ENCODE data around the gene EP400.

Gene EP400, protein sequence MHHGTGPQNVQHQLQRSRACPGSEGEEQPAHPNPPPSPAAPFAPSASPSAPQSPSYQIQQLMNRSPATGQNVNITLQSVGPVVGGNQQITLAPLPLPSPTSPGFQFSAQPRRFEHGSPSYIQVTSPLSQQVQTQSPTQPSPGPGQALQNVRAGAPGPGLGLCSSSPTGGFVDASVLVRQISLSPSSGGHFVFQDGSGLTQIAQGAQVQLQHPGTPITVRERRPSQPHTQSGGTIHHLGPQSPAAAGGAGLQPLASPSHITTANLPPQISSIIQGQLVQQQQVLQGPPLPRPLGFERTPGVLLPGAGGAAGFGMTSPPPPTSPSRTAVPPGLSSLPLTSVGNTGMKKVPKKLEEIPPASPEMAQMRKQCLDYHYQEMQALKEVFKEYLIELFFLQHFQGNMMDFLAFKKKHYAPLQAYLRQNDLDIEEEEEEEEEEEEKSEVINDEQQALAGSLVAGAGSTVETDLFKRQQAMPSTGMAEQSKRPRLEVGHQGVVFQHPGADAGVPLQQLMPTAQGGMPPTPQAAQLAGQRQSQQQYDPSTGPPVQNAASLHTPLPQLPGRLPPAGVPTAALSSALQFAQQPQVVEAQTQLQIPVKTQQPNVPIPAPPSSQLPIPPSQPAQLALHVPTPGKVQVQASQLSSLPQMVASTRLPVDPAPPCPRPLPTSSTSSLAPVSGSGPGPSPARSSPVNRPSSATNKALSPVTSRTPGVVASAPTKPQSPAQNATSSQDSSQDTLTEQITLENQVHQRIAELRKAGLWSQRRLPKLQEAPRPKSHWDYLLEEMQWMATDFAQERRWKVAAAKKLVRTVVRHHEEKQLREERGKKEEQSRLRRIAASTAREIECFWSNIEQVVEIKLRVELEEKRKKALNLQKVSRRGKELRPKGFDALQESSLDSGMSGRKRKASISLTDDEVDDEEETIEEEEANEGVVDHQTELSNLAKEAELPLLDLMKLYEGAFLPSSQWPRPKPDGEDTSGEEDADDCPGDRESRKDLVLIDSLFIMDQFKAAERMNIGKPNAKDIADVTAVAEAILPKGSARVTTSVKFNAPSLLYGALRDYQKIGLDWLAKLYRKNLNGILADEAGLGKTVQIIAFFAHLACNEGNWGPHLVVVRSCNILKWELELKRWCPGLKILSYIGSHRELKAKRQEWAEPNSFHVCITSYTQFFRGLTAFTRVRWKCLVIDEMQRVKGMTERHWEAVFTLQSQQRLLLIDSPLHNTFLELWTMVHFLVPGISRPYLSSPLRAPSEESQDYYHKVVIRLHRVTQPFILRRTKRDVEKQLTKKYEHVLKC (N-terminal part only)

DNA sequence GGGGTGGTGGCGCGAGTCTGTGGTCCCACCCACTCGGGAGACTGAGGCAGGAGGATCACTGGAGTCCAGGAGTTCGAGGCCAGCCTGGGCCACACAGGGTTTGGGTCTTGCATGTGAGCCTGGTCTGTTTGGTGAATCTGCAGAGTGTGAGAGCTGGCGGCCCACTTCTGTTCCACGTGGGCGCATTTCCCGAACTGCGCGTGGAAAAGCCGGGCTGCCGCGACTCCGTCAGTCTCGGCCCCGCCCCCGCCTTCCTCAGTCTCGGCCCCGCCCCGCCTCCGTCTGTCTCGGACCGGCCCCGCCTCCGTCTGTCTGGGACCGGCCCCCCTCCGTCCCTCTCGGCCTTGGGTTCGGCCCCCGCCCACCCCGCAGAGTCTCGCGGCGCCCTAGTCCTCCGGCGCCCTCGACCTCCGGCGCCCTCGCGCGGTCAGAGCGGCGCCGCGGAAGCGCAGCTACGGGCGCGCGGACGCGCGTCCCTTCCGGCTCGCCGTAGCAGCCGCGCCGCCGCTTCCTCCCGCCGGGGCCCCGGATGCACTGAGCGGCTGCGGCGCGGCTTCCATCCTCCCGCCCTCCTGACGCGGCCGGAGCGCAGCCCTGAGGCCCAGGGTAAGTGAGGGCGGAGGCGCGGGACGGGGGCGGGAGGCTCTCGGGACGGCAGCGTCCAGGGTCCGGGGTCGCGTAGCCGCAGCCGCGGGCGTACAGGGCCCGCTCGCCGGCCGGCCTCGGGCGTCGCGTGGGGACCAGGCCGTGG is at the start of gene EP400:
EP400 (plus strand) TSS at position 512 of the 751 bp plus-strand sequence. CDS start 10,678 bp downstream, outside the sequence.
- no peak for FAIRE-seq

DNA sequence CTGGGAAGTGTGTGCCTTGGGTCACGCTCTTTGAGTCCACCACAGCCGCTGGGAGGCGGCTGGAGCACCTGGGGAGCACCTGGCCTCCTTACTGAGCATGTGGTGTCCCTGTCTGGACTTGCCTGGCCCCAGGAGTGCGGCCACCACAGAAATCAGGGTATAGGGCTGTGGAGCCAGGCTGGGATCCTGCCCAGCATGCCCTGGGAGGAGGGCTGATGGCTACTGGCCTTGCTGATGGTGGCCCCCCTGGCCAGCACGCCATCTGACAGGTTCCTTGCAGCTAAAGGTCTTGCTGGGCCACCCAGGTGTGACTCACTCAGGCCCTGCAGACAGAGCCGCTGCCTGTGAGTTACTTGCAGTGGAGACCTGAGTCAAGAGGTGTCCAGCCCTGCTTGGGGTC is 49.3 kb upstream of the EP400 start:
- no peak for FAIRE-seq

GRCh38 chr12:131901431-131902331 is 48.1 kb upstream of the EP400 start:
- no peak for FAIRE-seq

DNA sequence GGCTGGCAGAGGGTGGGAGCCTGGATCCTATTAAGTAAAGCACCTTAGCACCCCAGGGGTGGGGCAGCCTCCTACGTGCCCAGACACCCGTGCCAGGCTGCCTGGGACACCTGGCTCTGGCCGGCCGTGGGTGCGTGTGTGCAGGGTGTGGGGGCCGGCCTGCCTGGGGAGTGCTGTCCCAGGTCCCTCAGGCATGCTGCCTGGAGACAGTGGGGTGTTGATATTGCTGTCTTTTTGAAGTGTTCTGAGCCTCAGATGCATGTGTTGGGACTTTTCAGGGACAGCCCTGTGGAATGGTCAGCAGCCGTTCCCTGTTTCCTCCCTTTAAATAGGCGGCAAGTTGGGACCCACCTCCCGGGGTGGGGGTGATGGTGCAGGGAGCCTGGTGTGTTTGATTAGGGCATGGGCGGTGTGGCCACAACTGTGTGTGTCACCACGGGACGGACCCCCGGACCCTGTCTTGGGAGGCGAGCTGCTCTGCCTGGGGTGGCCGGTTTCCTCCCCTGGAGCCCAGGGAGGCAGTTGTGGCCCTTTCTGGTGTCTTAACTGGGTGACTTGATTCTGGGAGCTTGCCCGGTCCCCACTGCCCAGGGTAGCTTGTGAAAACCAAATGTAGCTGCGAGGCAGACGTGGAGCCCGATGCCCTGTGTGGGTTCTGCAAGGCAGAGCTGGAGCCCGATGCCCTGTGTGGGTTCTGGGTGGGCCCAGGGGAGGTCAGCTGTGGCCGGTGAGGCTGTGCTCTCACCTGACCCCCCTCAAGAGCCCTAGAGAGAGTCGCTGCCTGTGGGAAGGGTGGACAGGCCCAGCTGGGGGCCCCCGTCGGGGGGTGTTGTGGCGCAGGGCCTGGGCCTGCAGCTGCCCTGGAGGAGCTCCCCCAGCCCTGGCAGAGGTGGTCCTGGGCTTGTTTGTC is 47.2 kb upstream of the EP400 start:
- no peak for FAIRE-seq

GRCh38 chr12:131903270-131904255 is 46.2 kb upstream of the EP400 start:
- FAIRE-seq: no peak

GRCh38 chr12:131904346-131904745 is 45.4 kb upstream of the EP400 start:
- no peak for FAIRE-seq

DNA sequence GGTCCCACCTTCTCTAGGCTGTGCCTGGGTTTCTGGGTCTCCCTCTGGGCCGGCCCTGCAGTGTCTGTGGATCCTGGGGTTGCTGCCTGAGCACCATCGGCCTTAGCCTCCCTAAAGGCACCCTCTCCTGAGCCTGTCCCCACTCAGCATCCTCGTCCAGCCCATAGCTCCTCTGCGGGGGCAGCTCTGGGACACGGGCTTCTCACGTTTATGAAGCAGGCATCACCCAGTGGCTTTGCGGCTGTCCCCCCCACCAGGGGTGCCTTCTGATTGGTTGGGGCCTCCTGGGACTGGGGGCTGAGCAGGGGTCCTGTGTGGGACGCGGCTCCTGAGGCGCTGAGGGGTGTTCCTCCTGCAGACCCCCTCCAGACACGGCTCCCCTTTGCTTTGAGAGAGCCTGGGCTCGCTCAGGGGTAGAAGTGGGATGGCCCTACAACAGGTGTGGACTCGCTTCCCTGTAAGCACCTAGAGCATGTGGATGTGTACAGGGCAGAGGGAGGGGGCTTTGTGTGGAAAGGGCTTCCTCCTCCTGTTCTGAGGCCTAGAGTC is 44.6 kb upstream of the EP400 start:
- no peak for FAIRE-seq

DNA sequence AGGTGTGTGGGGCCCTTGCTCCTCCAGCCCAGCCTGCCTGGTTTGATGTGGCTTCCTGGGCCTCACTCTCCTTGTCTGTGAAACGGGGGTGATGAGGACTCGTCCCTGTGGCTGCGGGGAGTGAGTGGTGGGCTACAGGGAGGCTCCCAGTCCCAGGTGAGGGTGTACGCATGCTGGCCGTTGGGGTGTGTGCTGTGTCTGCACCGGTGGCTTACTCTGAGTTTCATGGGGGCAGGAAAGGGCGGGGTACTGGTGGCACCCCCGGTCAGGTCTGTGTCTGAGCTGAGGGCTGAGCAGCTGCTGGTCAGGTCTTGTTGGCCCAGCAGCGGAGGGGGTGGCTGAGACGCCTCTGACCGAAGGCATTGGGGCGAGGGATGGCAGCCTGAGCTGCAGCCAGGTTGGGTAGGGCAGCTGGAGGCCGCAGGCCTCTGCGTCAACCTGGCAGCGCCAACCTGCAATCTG is 44.1 kb upstream of the EP400 start:
- FAIRE-seq: no peak

GRCh38 chr12:131907379-131908091 is 42.2 kb upstream of the EP400 start:
- FAIRE-seq: no peak

DNA sequence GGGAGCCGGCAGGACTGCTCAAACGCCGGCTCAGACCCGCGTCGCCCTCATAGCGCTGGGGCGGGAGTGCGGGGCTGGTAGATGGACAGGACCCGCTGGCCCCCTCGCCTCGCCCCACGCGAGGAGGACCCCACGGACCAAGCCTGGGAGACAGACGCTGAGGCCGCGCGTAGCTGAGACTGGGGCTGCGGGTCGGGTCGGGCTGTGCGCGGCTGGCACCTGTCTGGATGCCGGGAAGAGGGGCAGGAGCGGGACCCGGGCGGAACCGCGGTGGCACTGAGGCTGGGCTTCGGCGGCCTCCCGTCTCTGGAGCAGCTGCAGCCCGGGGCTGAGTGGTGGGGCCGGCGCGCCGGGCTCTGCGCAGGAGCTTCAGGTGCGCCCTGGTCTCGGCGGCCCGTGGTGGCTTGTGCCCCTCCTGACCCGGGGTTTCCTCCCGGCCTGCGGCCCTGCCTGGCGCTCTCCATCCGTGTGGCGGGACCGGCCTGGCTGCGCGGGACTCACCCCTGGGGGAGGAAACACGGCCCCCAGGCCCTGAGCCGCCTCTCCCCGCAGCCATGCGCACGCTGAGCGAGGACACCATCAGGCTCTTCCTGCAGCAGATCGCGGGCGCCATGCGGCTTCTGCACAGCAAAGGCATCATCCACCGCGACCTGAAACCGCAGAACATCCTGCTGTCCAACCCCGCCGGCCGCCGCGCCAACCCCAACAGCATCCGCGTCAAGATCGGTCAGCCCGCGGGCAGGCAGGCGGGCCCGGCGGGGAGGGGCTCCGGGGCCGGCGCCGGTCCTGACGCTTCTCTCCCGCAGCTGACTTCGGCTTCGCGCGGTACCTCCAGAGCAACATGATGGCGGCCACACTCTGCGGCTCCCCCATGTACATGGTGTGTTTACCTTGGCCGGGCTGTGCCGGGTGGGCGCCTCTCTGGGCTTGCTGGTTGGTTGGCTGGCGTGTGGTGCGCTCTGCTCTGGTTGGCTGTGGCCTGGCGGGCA is 41.4 kb upstream of the EP400 start:
- FAIRE-seq: no peak

- no peak for FAIRE-seq
Measured at GRCh38 chr12:131909081-131909751, 40.5 kb upstream of the EP400 start.

GRCh38 chr12:131909752-131910219 is 40.0 kb upstream of the EP400 start:
- no peak for FAIRE-seq

DNA sequence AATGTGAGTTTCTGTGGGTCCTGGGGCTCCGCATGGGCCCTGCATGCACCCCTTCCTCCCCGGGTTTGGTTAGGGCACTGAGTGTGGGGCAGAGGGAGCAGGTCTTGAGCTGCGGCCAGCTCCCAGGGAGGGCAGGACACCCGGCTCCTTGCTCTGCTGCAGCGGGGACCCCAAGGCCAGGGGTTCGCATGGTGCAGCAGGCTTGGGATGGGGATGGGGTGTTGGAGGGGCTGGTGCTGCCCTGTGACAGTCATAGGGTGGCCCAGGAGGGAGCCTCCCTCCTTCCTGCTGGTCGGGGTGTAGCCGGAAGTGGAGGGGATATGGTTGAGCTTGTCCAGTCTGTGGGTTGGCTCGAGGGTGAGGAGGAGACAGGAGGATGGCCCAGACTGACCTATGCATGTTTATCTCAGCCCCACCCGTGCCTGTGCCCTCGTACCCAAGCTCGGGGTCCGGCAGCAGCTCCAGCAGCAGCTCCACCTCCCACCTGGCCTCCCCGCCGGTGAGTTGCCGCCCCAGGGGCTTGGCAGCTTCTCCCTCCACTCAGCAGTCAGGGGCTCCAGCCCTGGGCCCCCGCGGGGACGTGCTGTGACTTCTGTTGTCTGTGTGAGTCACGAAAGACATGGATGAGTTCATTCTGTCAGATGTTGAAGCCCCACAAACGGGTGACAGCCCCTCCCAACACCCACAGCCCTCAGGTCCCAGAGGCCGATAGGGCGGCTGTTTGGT is 39.3 kb upstream of the EP400 start:
- no peak for FAIRE-seq

GRCh38 chr12:131911028-131911650 is 38.6 kb upstream of the EP400 start:
- FAIRE-seq: no peak

Data from colon (tissue), 2 donors.